Heart right ventricle (tissue), 16 donors: ENCODE data around the gene MAP2K1. TPM values are rescaled to one million over a fixed set of nuclear protein-coding genes. Genes with fewer than 3 reads are reported as not detected.
A peak's percentile ranks its signal among the peaks of the same experiment; 100 is the strongest.
"Not testable (repeated sequence)": the region's sequence is repeated elsewhere in the genome, so short reads cannot be mapped to it uniquely, and the experiment has no call there.

ENCODE experiments used
- ATAC-seq, 8 donors: fragments of 200-7000 bp; cut with Tn5 transposase; one replicate each; pipeline ENCODE4 v1.9.1; 2020; ENCODE audit warnings: mild to moderate bottlenecking in 8 of 8, moderate library complexity in 8 of 8, moderate number of reproducible peaks in 1 of 8
- DNase-seq, 2 donors: peaks; one replicate each; pipeline ENCODE4 v3.0.0-alpha.2; 2020
- H3K27ac ChIP-seq, 10 donors: fragments of 200-600 bp; sonication (generic) in 2 of 10; one replicate each; pipeline versions ENCODE4 v1.5.0 to v1.8.0; 2020 to 2022; ENCODE audit warnings: mild to moderate bottlenecking in 3 of 10
- H3K27me3 ChIP-seq, 7 donors: fragments of 200-600 bp; one replicate each; pipeline ENCODE4 v1.8.0; 2021 to 2022; ENCODE audit warnings: mild to moderate bottlenecking in 2 of 7
- H3K36me3 ChIP-seq, 9 donors: fragments of 200-600 bp; sonication (generic) in 1 of 9; one replicate each; pipeline versions ENCODE4 v1.5.0 to v1.8.0; 2020 to 2022; ENCODE audit warnings: mild to moderate bottlenecking in 2 of 9
- H3K4me1 ChIP-seq, 9 donors: fragments of 200-600 bp; sonication (generic) in 1 of 9; one replicate each; pipeline versions ENCODE4 v1.5.0 to v1.8.0; 2020 to 2022; ENCODE audit warnings: mild to moderate bottlenecking in 4 of 9
- H3K4me3 ChIP-seq, 10 donors: fragments of 200-600 bp; sonication (generic) in 2 of 10; one replicate each; pipeline versions ENCODE4 v1.5.0 to v1.8.0; 2020 to 2022; ENCODE audit warnings: mild to moderate bottlenecking in 7 of 10, moderate library complexity in 2 of 10
- H3K9me3 ChIP-seq, 11 donors: fragments of 200-600 bp in 10 of 11; sonication (generic) in 2 of 11; one replicate each; pipeline versions ENCODE4 v1.5.0 to v1.8.0; 2013 to 2022; ENCODE audit warnings: mild to moderate bottlenecking in 2 of 11, control low read depth in 1 of 11, moderate library complexity in 1 of 11
- CTCF ChIP-seq, 9 donors: fragments of 200-600 bp; sonication (generic) in 2 of 9; IDR thresholded peaks; one replicate each; pipeline versions ENCODE4 v1.5.0 to v1.8.0; 2021 to 2022; ENCODE audit warnings: antibody characterized with exemption in 9 of 9, mild to moderate bottlenecking in 5 of 9, moderate library complexity in 1 of 9
- WGBS, 2 donors: extraction: QIAGEN DNeasy Blood & Tissue Kit; methylation state at CpG; one replicate each; pipeline ENCODE4 v1.1.7; 2013; ENCODE audit warnings: inconsistent platforms in 1 of 2; 5-methylcytosine and 5-hydroxymethylcytosine counted together
- intact Hi-C, 10 donors: fragments of 100-400 bp; cut with DNase I; formaldehyde crosslinking; loops; one replicate each; pipeline versions ENCODE4 v1.11.1 to v1.14.2; 2022
- polyA plus RNA-seq, 2 donors: library from polyadenylated mRNA; stranded (reverse); fragments of 200-250 nt; gene quantifications; one replicate each; pipeline ENCODE4 v1.2.3, GENCODE V29; 2013
- total RNA-seq, 10 donors: library from RNA; stranded (reverse); fragmentation: NEBNext Ultra II Directional in 3 of 10; extraction: Animal tissue kit (Norgen Biotek cat#: 25700) in 3 of 10; gene quantifications; one replicate each; pipeline versions ENCODE4 v1.2.1 to v1.2.4, GENCODE V29; 2021 to 2023
- donor health status: Arrhythmogenic right ventricular cardiomyopathy.
- donor health status: ischemic (EF 13 %, LVEDD 7.1; RV severe dilation, severe dysfunction).
- donor health status: healthy with polysubstance abuse.
- donor health status: DM: no; HTN: yes; CAD: no.
- donor health status: DM: no; HTN: no; CAD: no.
- donor health status: ischemic (EF 25% LVEDD 6.9; RV normal size, moderate dysfunction).
- donor health status: ischemic (EF 25% LVEDD 5.7; RV mildly dilated, moderate dysfunction).
- donor health status: healthy.
- donor health status: DM: yes; HTN: yes; CAD: no.
- donor health status: Ischemic cardiomyopathy.
- donor health status: ischemic (EF 35%, LVEDD 5.7; RV mildly dilated, moderate dysfunction).
- donor health status: nonischemic (EF 11% LVEDD 7.7; RV severe dilation, severe dysfunction).
- donor health status: DM: yes; HTN: yes; CAD: no.
- donor health status: PGD.
- donor health status: ischemic (EF 29% LVEDD 5.4; RV normal size, mild dysfunction).
- donor health status: nonischemic (EF 23%, LVEDD 6.1; RV moderate dilation, normal function).

The MAP2K1 gene
- total and polyA plus RNA-seq, 12 donors: 7.5 to 106 (median 44.7) TPM

DNA sequence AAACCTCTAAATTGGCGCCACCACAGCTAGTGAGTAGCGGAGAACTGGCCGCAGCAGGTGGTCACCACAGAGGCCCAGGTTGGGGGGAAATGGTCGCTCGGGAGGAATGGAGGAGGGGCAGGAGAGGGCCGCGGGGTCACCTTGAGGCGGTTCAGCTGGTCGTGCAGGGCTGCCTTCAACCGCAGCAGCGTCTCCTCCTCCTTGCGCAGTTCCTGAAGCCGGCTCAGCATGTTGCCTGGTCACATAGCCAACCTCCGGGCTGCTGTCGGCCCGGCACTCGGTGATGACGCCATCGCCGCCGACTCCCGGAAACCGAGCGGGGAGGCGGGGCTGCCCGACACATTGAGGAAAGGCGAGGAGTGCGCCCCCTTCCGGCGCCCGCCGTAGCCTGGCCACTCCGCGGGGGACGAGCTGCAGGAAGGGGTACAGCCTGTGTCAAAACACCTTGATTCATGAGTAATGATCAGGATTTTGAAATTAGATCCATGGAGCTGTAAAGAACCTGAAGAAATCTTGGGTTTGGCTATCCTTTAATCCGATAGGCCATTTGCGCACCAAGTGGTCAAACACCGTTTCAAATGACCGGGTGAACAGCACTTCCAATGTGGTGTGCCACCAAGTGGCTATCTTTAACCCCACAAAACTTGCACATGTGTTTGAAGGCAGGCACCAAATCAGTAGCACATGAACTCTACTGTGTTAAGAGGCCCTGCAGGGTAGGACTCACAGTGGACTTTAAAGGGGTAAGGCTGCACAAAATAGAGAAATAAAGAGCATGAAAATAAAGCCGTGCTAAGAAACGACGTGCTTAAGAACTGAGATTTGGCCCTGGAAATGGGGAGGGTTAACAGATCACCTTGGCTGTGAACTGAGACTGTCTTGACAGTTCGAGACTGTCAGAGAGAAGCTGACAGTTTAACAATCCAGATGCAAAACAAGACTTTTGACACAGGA lies 111.1 kb downstream of the MAP2K1 start, which contains the start of gene SNAPC5:
Gene SNAPC5 (minus strand): TSS at position 261 of the 954 bp plus-strand sequence. CDS start 31 bp downstream, at position 230.
- H3K4me3 ChIP-seq: peak within 1 kb of the TSS; percentile 67 to 97 (median 84)
- ATAC-seq: peak; percentile 96 to 99 (median 97)
- no peaks in the 10 kb centered on the region for H3K27me3 ChIP-seq
- peak; percentile 92 to 100 (median 98) for TF ChIP-seq CTCF (IDR thresholded peaks at IDR 0.05)
- H3K27ac ChIP-seq: peak within 1 kb of the TSS; percentile 62 to 91 (median 87)
- peaks cover 0 to 85% (median 55%) of the 10 kb centered on the region in 9 donors for H3K36me3 ChIP-seq
- H3K4me1 ChIP-seq: peaks cover 8 to 58% (median 31%) of the 10 kb centered on the region in 9 donors
- intact Hi-C loops: loop anchor here (1.0 to 10.0 kb wide), 6 partner anchors 110 to 200 kb away; partner anchors contain the start of genes MAP2K1 (in 9 of the 10) and TIPIN (in 2 of the 10)
- 6 to 7% methylated on average over 43 of the region's 43 CpGs for WGBS, 2 donors
- peak; percentile 96 to 97 for DNase-seq
- H3K9me3 ChIP-seq: no peaks in the 10 kb centered on the region

- no peaks in the 10 kb centered on the region for H3K27me3 ChIP-seq
- no peak for DNase-seq
- H3K9me3 ChIP-seq: no peaks in the 10 kb centered on the region
- no peak for ATAC-seq
- intact Hi-C loops: loop anchor here in 6 of 10 donors (2.0 to 10.0 kb wide), 4 partner anchors 111 to 201 kb away; partner anchors contain the start of genes MAP2K1 (in 4 of the 6) and TIPIN (in 2 of the 6)
- H3K36me3 ChIP-seq: peaks cover 0 to 83% (median 49%) of the 10 kb centered on the region in 9 donors
- WGBS, 2 donors: 51 to 57% methylated on average over 3 of the region's 3 CpGs
- H3K4me3 ChIP-seq: peak overlapping the region in 1 of 10 donors; percentile 97
- peak overlapping the region in 5 of 10 donors; percentile 84 to 89 (median 88) for H3K27ac ChIP-seq
- peaks cover 13 to 64% (median 41%) of the 10 kb centered on the region in 9 donors for H3K4me1 ChIP-seq
- TF ChIP-seq CTCF (IDR thresholded peaks at IDR 0.05): peak in 8 of 9 donors; percentile 8 to 55 (median 46)
These were observed 112.0 kb downstream of the MAP2K1 start for GRCh38 chr15:66498501-66499386.

DNA sequence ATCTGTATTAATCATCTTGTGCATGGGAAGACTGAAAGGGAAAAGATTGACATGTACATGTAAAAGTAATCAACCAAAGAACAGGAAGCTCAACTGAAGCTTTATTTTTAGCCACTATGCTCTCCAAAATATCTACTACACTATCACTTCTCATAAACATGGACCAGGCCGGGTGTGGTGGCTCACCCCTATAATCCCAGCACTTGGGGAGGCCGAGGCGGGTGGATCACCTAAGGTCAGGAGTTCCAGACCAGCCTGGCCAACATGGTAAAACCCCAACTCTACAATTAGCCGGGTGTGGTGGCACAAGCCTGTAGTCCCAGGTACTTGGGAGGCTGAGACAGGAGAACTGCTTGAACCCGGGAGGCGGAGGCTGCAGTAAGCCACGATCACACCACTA lies 113.6 kb downstream of the MAP2K1 start:
- Histone ChIP-seq H3K36me3 (peaks cover 0 to 67% (median 40%) of the 10 kb centered on the region in 9 donors), H3K4me1 (peaks cover 13 to 57% (median 43%) of the 10 kb centered on the region in 9 donors)
- H3K9me3 ChIP-seq, H3K27me3 ChIP-seq, H3K4me3 ChIP-seq, ATAC-seq, DNase-seq, intact Hi-C loops, H3K27ac ChIP-seq: not testable (repeated sequence)
- WGBS, 2 donors: 78% methylated on average over 7 of the region's 7 CpGs

GRCh38 chr15:66502491-66502890 lies 115.8 kb downstream of the MAP2K1 start:
- WGBS, 2 donors: 76 to 87% methylated on average over 10 of the region's 10 CpGs
- ATAC-seq: no peak
- no peaks in the 10 kb centered on the region for H3K9me3 ChIP-seq
- H3K4me1 ChIP-seq: peaks cover 9 to 53% (median 39%) of the 10 kb centered on the region in 9 donors
- H3K36me3 ChIP-seq: peaks cover 0 to 57% (median 40%) of the 10 kb centered on the region in 9 donors
- H3K4me3 ChIP-seq: peak overlapping the region in 3 of 10 donors; percentile 73 to 99 (median 87)
- no peak for DNase-seq
- intact Hi-C loops: no loop called here
- H3K27ac ChIP-seq: no peak overlapping the region
- H3K27me3 ChIP-seq: no peaks in the 10 kb centered on the region
- no peak for TF ChIP-seq CTCF (IDR thresholded peaks at IDR 0.05)

DNA sequence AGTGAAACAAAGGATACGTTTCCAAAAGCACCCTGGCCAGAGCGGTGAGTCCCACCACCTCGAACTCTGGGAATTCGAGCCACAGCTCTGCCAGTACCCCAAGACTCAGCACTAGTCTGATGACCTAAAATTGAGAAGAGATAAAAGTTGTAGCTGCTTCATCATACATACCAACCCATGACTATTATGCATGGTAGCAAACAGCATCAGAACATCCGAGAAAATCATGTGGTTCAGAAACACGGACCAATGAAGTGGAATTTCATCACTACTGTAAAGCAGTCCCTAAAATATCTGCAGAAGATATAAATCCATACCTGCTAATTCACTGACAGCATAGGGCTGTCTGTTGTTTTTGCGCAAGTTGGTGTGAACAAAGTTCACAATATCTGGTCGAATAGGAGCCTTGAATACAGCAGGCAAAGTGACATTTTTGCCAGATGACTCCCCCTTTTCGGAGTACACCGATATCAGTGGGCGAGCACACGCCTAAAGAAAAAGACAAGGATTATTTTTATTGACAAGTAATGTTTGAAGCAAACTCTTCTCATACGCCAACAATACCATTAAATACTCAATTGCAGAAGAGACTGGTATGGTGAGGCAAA lies 116.4 kb downstream of the MAP2K1 start:
- ATAC-seq, H3K27me3 ChIP-seq, H3K9me3 ChIP-seq, DNase-seq, intact Hi-C loops: not testable (repeated sequence)
- WGBS, 2 donors: 57% methylated on average over 13 of the region's 13 CpGs
- H3K4me1 ChIP-seq: peaks cover 5 to 48% (median 35%) of the 10 kb centered on the region in 9 donors
- peak overlapping the region in 5 of 10 donors; percentile 93 to 98 (median 94) for H3K27ac ChIP-seq
- H3K36me3 ChIP-seq: peaks cover 0 to 54% (median 40%) of the 10 kb centered on the region in 9 donors
- H3K4me3 ChIP-seq: peak overlapping the region in 8 of 10 donors; percentile 57 to 99 (median 86)
